Measurements from ENCODE around the gene SPOCK3.

GRCh38 chr4:167079762-167080161, 154.5 kb downstream of the SPOCK3 start:
- TF ChIP-seq CTCF (IDR thresholded peaks at IDR 0.05) (no peak), POLR2A (IDR thresholded peaks at IDR 0.05) (no peak)
